HEK293 (cell line): Measurements from ENCODE around the gene KRTAP10-12.

ENCODE experiments used
- CTCF ChIA-PET: fragments of 350-600 bp; formaldehyde crosslinking; extraction: SDS; loops from one replicate; lab custom pipeline; 2021; ENCODE audit warnings: antibody characterized with exemption; lab: Yijun Ruan, JAX
- POLR2A ChIA-PET: fragments of 300-600 bp; formaldehyde crosslinking; extraction: SDS; loops from one replicate; lab custom pipeline; 2020; ENCODE audit warnings: antibody characterized with exemption, inconsistent platforms; lab: Yijun Ruan, JAX
- H3K27ac ChIP-seq: fragments of 200-500 bp; sonication (Bioruptor generic); 2 replicates; pipeline ENCODE4 v1.5.1; 2014; ENCODE audit warnings: low read depth, low read length, control low read depth, inconsistent platforms; ENCODE audit errors: extremely low read depth
- H3K36me3 ChIP-seq, 2 experiments: fragments of 200-500 bp in 1 of 2; sonication (Bioruptor generic) in 1 of 2; 1 replicate in 1 of 2; 2 replicates in 1 of 2; pipeline ENCODE4 v1.5.1; 2014 to 2017; ENCODE audit warnings: inconsistent platforms in 2 of 2, low read length in 2 of 2; ENCODE audit not compliant: control insufficient read depth in 2 of 2, insufficient read depth in 1 of 2
- H3K4me1 ChIP-seq: fragments of 200-500 bp; sonication (Bioruptor generic); 2 replicates; pipeline ENCODE4 v1.5.1; 2014; ENCODE audit warnings: mild to moderate bottlenecking, low read length, inconsistent platforms; ENCODE audit not compliant: control insufficient read depth, insufficient read depth
- H3K4me3 ChIP-seq: 2 replicates; pipeline ENCODE4 v1.5.1; 2011; ENCODE audit warnings: low read depth, mild to moderate bottlenecking, control low read depth, low read length, moderate library complexity
- H3K9me3 ChIP-seq: fragments of 200-500 bp; sonication (Bioruptor generic); 2 replicates; pipeline ENCODE4 v1.5.1; 2014; ENCODE audit warnings: low read depth, low read length, inconsistent platforms; ENCODE audit not compliant: control insufficient read depth, insufficient read depth
- GLI4 ChIP-seq: fragments of 450-650 bp; formaldehyde crosslinking; IDR thresholded peaks from 2 replicates; pipeline ENCODE4 v1.5.1; 2016; ENCODE audit warnings: missing biosample characterization, missing genetic modification characterization
- KLF17 ChIP-seq: fragments of 450-650 bp; formaldehyde crosslinking; IDR thresholded peaks from 2 replicates; pipeline ENCODE4 v1.5.1; 2016; ENCODE audit warnings: missing biosample characterization, missing genetic modification characterization
- KLF7 ChIP-seq: fragments of 450-650 bp; formaldehyde crosslinking; IDR thresholded peaks from 2 replicates; pipeline ENCODE4 v1.5.1; 2016; ENCODE audit warnings: missing biosample characterization, missing genetic modification characterization, borderline replicate concordance
- PRDM4 ChIP-seq: fragments of 450-650 bp; formaldehyde crosslinking; IDR thresholded peaks from 2 replicates; pipeline ENCODE4 v1.5.1; 2017; ENCODE audit warnings: missing biosample characterization, missing genetic modification characterization
- SCRT1 ChIP-seq: fragments of 450-650 bp; formaldehyde crosslinking; IDR thresholded peaks from 2 replicates; pipeline ENCODE4 v1.5.1; 2016; ENCODE audit warnings: missing biosample characterization, missing genetic modification characterization, borderline replicate concordance
- SETDB1 ChIP-seq: IDR thresholded peaks from one replicate; pipeline ENCODE4 v1.6.1; 2017; ENCODE audit warnings: mild to moderate bottlenecking, low read length, moderate library complexity, mixed read lengths; ENCODE audit not compliant: insufficient read length
- SP7 ChIP-seq: fragments of 450-650 bp; formaldehyde crosslinking; IDR thresholded peaks from 2 replicates; pipeline ENCODE4 v1.5.1; 2016; ENCODE audit warnings: missing biosample characterization, missing genetic modification characterization
- ZBTB11 ChIP-seq: fragments of 450-650 bp; formaldehyde crosslinking; conservative IDR thresholded peaks from 2 replicates; pipeline ENCODE4 v1.5.1; 2016; ENCODE audit warnings: low read depth, missing biosample characterization, missing genetic modification characterization
- ZBTB26 ChIP-seq: fragments of 450-650 bp; formaldehyde crosslinking; optimal IDR thresholded peaks from 2 replicates; pipeline ENCODE3; 2016; ENCODE audit warnings: missing biosample characterization, mild to moderate bottlenecking, missing genetic modification characterization
- ZIC2 ChIP-seq: fragments of 450-650 bp; formaldehyde crosslinking; IDR thresholded peaks from 2 replicates; pipeline ENCODE4 v1.5.1; 2016; ENCODE audit warnings: missing biosample characterization, missing genetic modification characterization
- ZNF138 ChIP-seq: fragments of 450-650 bp; formaldehyde crosslinking; IDR thresholded peaks from 2 replicates; pipeline ENCODE4 v1.5.1; 2016; ENCODE audit warnings: missing biosample characterization, missing genetic modification characterization, borderline replicate concordance
- ZNF175 ChIP-seq: fragments of 450-650 bp; formaldehyde crosslinking; IDR thresholded peaks from 2 replicates; pipeline ENCODE4 v1.5.1; 2016; ENCODE audit warnings: missing biosample characterization, missing genetic modification characterization
- ZNF18 ChIP-seq: fragments of 450-650 bp; formaldehyde crosslinking; IDR thresholded peaks from 2 replicates; pipeline ENCODE4 v1.5.1; 2016; ENCODE audit warnings: missing biosample characterization, missing genetic modification characterization
- ZNF19 ChIP-seq: fragments of 450-650 bp; formaldehyde crosslinking; IDR thresholded peaks from 2 replicates; pipeline ENCODE4; 2016; ENCODE audit warnings: missing biosample characterization, missing genetic modification characterization, low read depth
- ZNF266 ChIP-seq: fragments of 450-650 bp; formaldehyde crosslinking; IDR thresholded peaks from 2 replicates; pipeline ENCODE4 v1.5.1; 2016; ENCODE audit warnings: missing biosample characterization, missing genetic modification characterization, low read depth
- ZNF549 ChIP-seq: fragments of 450-650 bp; IDR thresholded peaks from 2 replicates; pipeline ENCODE4 v1.5.1; 2018; ENCODE audit warnings: missing biosample characterization, missing genetic modification characterization, mild to moderate bottlenecking, inconsistent platforms, moderate library complexity
- ZNF561 ChIP-seq: fragments of 450-650 bp; IDR thresholded peaks from 2 replicates; pipeline ENCODE4 v1.5.1; 2018; ENCODE audit warnings: missing biosample characterization, missing genetic modification characterization, borderline replicate concordance
- ZNF626 ChIP-seq: fragments of 450-650 bp; sonication (Bioruptor Pico); formaldehyde crosslinking; IDR thresholded peaks from 2 replicates; pipeline ENCODE4 v1.5.1; 2018; ENCODE audit warnings: missing biosample characterization, missing genetic modification characterization, inconsistent platforms
- ZNF658 ChIP-seq: fragments of 450-650 bp; formaldehyde crosslinking; IDR thresholded peaks from 2 replicates; pipeline ENCODE4; 2016; ENCODE audit warnings: missing biosample characterization, missing genetic modification characterization
- ZNF777 ChIP-seq: fragments of 450-650 bp; formaldehyde crosslinking; IDR thresholded peaks from 2 replicates; pipeline ENCODE4 v1.5.1; 2017; ENCODE audit warnings: missing biosample characterization, missing genetic modification characterization, borderline replicate concordance

Gene KRTAP10-12

GRCh38 chr21:44728716-44729115 is 31.7 kb downstream of the KRTAP10-12 start (continued):
- TF ChIP-seq ZBTB11 (tag by site-specific recombination) (no peak), ZNF626 (tag by site-specific recombination) (no peak)

- POLR2A ChIA-PET = no interaction called here
- TF ChIP-seq ZNF138 (tag by site-specific recombination) (no peak), ZIC2 (tag by site-specific recombination) (no peak), ZNF561 (no peak), ZNF19 (tag by site-specific recombination) (no peak), SETDB1 (no peak), ZNF658 (tag by site-specific recombination) (no peak), KLF7 (no peak), ZNF175 (tag by site-specific recombination) (no peak), ZNF18 (tag by site-specific recombination) (no peak)
- H3K27ac ChIP-seq = no peak overlapping the region
- H3K4me1 ChIP-seq = no peaks in the 10 kb centered on the region
- no peak overlapping the region for H3K4me3 ChIP-seq
- CTCF ChIA-PET = no interaction called here
- H3K36me3 ChIP-seq = no peaks in the 10 kb centered on the region
- no peaks in the 10 kb centered on the region for H3K9me3 ChIP-seq
Measured at GRCh38 chr21:44729336-44730027, 32.5 kb downstream of the KRTAP10-12 start.

GRCh38 chr21:44730028-44730395 is 33.0 kb downstream of the KRTAP10-12 start:
- no peaks in the 10 kb centered on the region for H3K4me1 ChIP-seq
- no peak for TF ChIP-seq ZNF18 (tag by site-specific recombination)
- no peak for TF ChIP-seq SP7 (tag by site-specific recombination)
- TF ChIP-seq KLF17 = no peak
- no peak for TF ChIP-seq ZNF777
- no peak for TF ChIP-seq SCRT1 (tag by site-specific recombination)
- no peak for TF ChIP-seq ZNF549 (tag by site-specific recombination)
- no peak for TF ChIP-seq ZBTB26
- no peak for TF ChIP-seq ZNF266 (tag by site-specific recombination)
- TF ChIP-seq PRDM4 (tag by site-specific recombination) = no peak
- no peak for TF ChIP-seq GLI4 (tag by site-specific recombination)

More at GRCh38 chr21:44730028-44730395, 33.0 kb downstream of the KRTAP10-12 start:
- Histone ChIP-seq H3K4me3 (no peak overlapping the region), H3K27ac (no peak overlapping the region), H3K36me3 (no peaks in the 10 kb centered on the region), H3K9me3 (no peaks in the 10 kb centered on the region)
- ChIA-PET POLR2A (no interaction called here), CTCF (no interaction called here)
